WTC11 (cell line): Measurements from ENCODE around the gene DMD. TPM values are rescaled to one million over a fixed set of nuclear protein-coding genes. Genes with fewer than 3 reads are reported as not detected.
A peak's percentile ranks its signal among the peaks of the same experiment; 100 is the strongest.

Source experiments
- ATAC-seq: fragments of 200-7000 bp; cut with Tn5 transposase; 2 replicates; pipeline ENCODE4 v1.10.0; 2021; ENCODE audit warnings: mild to moderate bottlenecking, moderate library complexity
- CTCF ChIA-PET: fragments of 300-600 bp; sonication (Branson Sonifier 250); formaldehyde crosslinking; loops from one replicate; lab custom pipeline; 2021; ENCODE audit warnings: antibody characterized with exemption; lab: Charles Lee
- POLR2A ChIA-PET: fragments of 350-600 bp; sonication (Branson Sonifier 250); formaldehyde crosslinking; loops from one replicate; lab custom pipeline; 2021; ENCODE audit warnings: antibody characterized with exemption; lab: Charles Lee
- DNase-seq: peaks from one replicate; pipeline ENCODE4 v3.0.0; 2021; ENCODE audit warnings: low spot score
- H3K27ac Mint-ChIP-seq: 2 replicates; pipeline ENCODE4 v1.8.0; 2021; ENCODE audit warnings: mixed read lengths
- H3K27me3 Mint-ChIP-seq: 2 replicates; pipeline ENCODE4 v1.8.0; 2021; ENCODE audit warnings: low read depth, mild to moderate bottlenecking, moderate library complexity, mixed read lengths
- H3K36me3 Mint-ChIP-seq: 2 replicates; pipeline ENCODE4 v1.8.0; 2021; ENCODE audit warnings: mixed read lengths
- H3K4me1 Mint-ChIP-seq: 2 replicates; pipeline ENCODE4 v1.8.0; 2022; ENCODE audit warnings: mixed read lengths
- H3K4me3 Mint-ChIP-seq: 2 replicates; pipeline ENCODE4 v1.8.0; 2021; ENCODE audit warnings: mild to moderate bottlenecking, moderate library complexity, mixed read lengths
- H3K9me3 Mint-ChIP-seq: 2 replicates; pipeline ENCODE4 v1.8.0; 2021; ENCODE audit warnings: mixed read lengths
- EMX1 ChIP-seq: fragments of 250-450 bp; sonication (Bioruptor Pico); IDR thresholded peaks from 2 replicates; pipeline ENCODE4 v1.8.0; 2021; ENCODE audit warnings: mild to moderate bottlenecking
- FOXK1 ChIP-seq: sonication (generic); formaldehyde crosslinking; IDR thresholded peaks from 2 replicates; pipeline ENCODE4 v1.8.0; 2022; ENCODE audit warnings: mild to moderate bottlenecking, moderate library complexity, missing genetic modification reagents
- GABPB1 ChIP-seq: sonication (generic); formaldehyde crosslinking; IDR thresholded peaks from 2 replicates; pipeline ENCODE4 v1.8.1; 2023; ENCODE audit warnings: mild to moderate bottlenecking, missing genetic modification reagents
- GTF2I ChIP-seq: fragments of 250-450 bp; sonication (Bioruptor Pico); conservative IDR thresholded peaks from 2 replicates; pipeline ENCODE4 v1.4.0; 2021; ENCODE audit warnings: mild to moderate bottlenecking
- HMGA2 ChIP-seq: fragments of 250-450 bp; sonication (Bioruptor Pico); IDR thresholded peaks from 2 replicates; pipeline ENCODE4 v1.4.0; 2021; ENCODE audit warnings: mild to moderate bottlenecking, moderate library complexity
- NFE2L1 ChIP-seq: sonication (generic); formaldehyde crosslinking; IDR thresholded peaks from 2 replicates; pipeline ENCODE4 v1.8.1; 2023; ENCODE audit warnings: missing genetic modification reagents
- NR3C1 ChIP-seq: sonication (generic); formaldehyde crosslinking; conservative IDR thresholded peaks from 2 replicates; pipeline ENCODE4 v1.8.1; 2023; ENCODE audit warnings: low read depth, mild to moderate bottlenecking, missing genetic modification reagents
- TCF7 ChIP-seq: sonication (generic); formaldehyde crosslinking; IDR thresholded peaks from 2 replicates; pipeline ENCODE4 v1.8.0; 2022; ENCODE audit warnings: mild to moderate bottlenecking, low read depth, missing genetic modification reagents, moderate library complexity
- TP53 ChIP-seq: sonication (generic); formaldehyde crosslinking; IDR thresholded peaks from 2 replicates; pipeline ENCODE4 v1.8.1; 2023; ENCODE audit warnings: mild to moderate bottlenecking, missing genetic modification reagents
- ZNF232 ChIP-seq: sonication (generic); formaldehyde crosslinking; IDR thresholded peaks from 2 replicates; pipeline ENCODE4 v1.8.0; 2022; ENCODE audit warnings: mild to moderate bottlenecking, missing genetic modification reagents
- ZNF263 ChIP-seq: sonication (generic); formaldehyde crosslinking; IDR thresholded peaks from 2 replicates; pipeline ENCODE4 v1.8.1; 2022; ENCODE audit warnings: low read depth, mild to moderate bottlenecking, moderate library complexity, missing genetic modification reagents
- total RNA-seq: library from RNA; stranded (reverse); gene quantifications from 3 replicates; pipeline ENCODE4 v1.2.3, GENCODE V29; 2021
- TF ChIP-seq, protein P1 (sequence below): sonication (generic); formaldehyde crosslinking; IDR thresholded peaks from 2 replicates; pipeline ENCODE4 v1.8.0; 2023; ENCODE audit warnings: missing genetic modification reagents, mild to moderate bottlenecking, borderline replicate concordance
- TF ChIP-seq, protein P2 (sequence below): sonication (generic); formaldehyde crosslinking; IDR thresholded peaks from 2 replicates; pipeline ENCODE4 v1.8.1; 2022; ENCODE audit warnings: mild to moderate bottlenecking, moderate library complexity, missing genetic modification reagents

The DMD gene
- total RNA-seq, 1 experiment from 2014 or later = 9.1 TPM

DNA sequence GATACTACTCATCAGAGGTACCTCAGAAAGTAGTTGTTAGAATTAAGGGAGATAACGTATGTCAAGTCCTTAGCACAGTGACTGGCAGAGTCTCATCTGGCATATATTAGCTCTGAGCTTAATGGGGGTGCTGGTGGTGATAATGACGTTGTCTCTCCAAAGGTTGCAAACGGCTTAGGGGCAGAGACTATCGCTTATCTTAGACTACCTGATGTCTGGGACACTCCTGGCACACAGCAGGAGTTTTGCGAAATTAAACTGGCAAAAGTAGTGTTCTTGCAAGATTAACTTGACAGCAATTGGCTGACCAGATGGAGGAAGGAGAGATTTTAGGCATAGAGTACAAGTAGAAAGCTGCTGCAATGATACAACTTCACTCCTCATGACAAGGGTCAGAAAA, 1839.4 kb downstream of the DMD start:
- DNase-seq = no peak
- Mint-ChIP-seq H3K27ac (no peak overlapping the region), H3K36me3 (no peaks in the 10 kb centered on the region), H3K9me3 (peaks cover 5% of the 10 kb centered on the region), H3K27me3 (no peaks in the 10 kb centered on the region), H3K4me3 (no peak overlapping the region)
- CTCF ChIA-PET = no interaction called here
- no peak for ATAC-seq
- TF ChIP-seq NR3C1 (CRISPR knock-in tag) (no peak), ZNF263 (CRISPR knock-in tag) (no peak)
- TF ChIP-seq, all 79 proteins: peak for 0
- peaks cover 12% of the 10 kb centered on the region for H3K4me1 Mint-ChIP-seq
- POLR2A ChIA-PET = no interaction called here

DNA sequence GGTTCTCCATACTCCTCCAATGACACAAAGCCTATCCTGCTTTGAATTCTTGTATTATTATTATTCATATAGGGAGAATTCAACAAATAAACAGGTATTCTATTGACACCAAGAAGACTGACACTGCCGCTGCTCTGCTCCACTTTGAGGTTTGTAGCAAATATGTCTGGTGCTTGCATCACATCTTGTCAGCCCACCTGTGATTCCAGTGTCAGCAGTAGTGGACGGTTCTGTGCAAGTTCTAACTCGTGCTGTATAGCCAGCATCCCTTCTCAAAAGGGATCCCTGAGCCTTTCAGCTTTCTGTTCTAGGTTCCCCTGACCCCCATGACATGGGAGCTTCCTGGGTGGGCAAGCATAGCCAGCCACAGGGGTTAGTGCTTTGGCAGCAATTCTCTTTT, 1843.5 kb downstream of the DMD start:
- no peak overlapping the region for H3K4me3 Mint-ChIP-seq
- H3K27me3 Mint-ChIP-seq = no peaks in the 10 kb centered on the region
- peaks cover 5% of the 10 kb centered on the region for H3K9me3 Mint-ChIP-seq
- ATAC-seq = no peak
- no peaks in the 10 kb centered on the region for H3K36me3 Mint-ChIP-seq
- no peaks in the 10 kb centered on the region for H3K4me1 Mint-ChIP-seq
- TF ChIP-seq GTF2I (CRISPR knock-in tag) (no peak), ZNF263 (CRISPR knock-in tag) (no peak), FOXK1 (CRISPR knock-in tag) (no peak), NR3C1 (CRISPR knock-in tag) (no peak), ZNF232 (no peak), TCF7 (CRISPR knock-in tag) (no peak)
- TF ChIP-seq, protein P1, sequence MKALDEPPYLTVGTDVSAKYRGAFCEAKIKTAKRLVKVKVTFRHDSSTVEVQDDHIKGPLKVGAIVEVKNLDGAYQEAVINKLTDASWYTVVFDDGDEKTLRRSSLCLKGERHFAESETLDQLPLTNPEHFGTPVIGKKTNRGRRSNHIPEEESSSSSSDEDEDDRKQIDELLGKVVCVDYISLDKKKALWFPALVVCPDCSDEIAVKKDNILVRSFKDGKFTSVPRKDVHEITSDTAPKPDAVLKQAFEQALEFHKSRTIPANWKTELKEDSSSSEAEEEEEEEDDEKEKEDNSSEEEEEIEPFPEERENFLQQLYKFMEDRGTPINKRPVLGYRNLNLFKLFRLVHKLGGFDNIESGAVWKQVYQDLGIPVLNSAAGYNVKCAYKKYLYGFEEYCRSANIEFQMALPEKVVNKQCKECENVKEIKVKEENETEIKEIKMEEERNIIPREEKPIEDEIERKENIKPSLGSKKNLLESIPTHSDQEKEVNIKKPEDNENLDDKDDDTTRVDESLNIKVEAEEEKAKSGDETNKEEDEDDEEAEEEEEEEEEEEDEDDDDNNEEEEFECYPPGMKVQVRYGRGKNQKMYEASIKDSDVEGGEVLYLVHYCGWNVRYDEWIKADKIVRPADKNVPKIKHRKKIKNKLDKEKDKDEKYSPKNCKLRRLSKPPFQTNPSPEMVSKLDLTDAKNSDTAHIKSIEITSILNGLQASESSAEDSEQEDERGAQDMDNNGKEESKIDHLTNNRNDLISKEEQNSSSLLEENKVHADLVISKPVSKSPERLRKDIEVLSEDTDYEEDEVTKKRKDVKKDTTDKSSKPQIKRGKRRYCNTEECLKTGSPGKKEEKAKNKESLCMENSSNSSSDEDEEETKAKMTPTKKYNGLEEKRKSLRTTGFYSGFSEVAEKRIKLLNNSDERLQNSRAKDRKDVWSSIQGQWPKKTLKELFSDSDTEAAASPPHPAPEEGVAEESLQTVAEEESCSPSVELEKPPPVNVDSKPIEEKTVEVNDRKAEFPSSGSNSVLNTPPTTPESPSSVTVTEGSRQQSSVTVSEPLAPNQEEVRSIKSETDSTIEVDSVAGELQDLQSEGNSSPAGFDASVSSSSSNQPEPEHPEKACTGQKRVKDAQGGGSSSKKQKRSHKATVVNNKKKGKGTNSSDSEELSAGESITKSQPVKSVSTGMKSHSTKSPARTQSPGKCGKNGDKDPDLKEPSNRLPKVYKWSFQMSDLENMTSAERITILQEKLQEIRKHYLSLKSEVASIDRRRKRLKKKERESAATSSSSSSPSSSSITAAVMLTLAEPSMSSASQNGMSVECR (CRISPR knock-in tag) = no peak
- TF ChIP-seq, all 79 proteins: peak for 0
- ChIA-PET CTCF (no interaction called here), POLR2A (no interaction called here)
- no peak for DNase-seq
- no peak overlapping the region for H3K27ac Mint-ChIP-seq

DNA sequence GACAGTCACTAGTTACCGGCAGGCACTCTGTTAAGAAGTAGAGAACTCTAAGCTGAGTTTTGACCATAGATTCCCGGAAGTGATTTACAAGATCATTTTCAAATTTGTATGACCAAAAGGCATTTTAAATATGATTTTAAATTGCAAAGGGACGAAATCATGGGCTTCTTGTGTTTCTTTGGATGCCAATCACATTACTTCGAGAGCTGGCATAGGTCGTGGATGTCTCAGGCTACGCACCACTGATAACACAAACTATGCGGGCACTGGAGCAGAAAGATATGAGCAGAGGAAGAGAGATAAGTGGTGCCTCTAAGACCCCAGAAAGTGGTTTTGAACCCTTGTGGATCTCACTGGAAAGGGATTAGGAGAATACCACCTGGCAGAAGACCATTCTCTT, 1845.3 kb downstream of the DMD start:
- no peaks in the 10 kb centered on the region for H3K36me3 Mint-ChIP-seq
- H3K9me3 Mint-ChIP-seq = peaks cover 5% of the 10 kb centered on the region
- no peaks in the 10 kb centered on the region for H3K27me3 Mint-ChIP-seq
- ATAC-seq (no peak), DNase-seq (no peak)
- POLR2A ChIA-PET = no interaction called here
- CTCF ChIA-PET = no interaction called here
- TF ChIP-seq NFE2L1 (CRISPR knock-in tag) (no peak), TP53 (CRISPR knock-in tag) (no peak)
- TF ChIP-seq, protein P2, sequence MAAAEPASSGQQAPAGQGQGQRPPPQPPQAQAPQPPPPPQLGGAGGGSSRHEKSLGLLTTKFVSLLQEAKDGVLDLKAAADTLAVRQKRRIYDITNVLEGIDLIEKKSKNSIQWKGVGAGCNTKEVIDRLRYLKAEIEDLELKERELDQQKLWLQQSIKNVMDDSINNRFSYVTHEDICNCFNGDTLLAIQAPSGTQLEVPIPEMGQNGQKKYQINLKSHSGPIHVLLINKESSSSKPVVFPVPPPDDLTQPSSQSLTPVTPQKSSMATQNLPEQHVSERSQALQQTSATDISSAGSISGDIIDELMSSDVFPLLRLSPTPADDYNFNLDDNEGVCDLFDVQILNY (CRISPR knock-in tag) = no peak
- no peaks in the 10 kb centered on the region for H3K4me1 Mint-ChIP-seq
- H3K27ac Mint-ChIP-seq = no peak overlapping the region
- H3K4me3 Mint-ChIP-seq = no peak overlapping the region

DNA sequence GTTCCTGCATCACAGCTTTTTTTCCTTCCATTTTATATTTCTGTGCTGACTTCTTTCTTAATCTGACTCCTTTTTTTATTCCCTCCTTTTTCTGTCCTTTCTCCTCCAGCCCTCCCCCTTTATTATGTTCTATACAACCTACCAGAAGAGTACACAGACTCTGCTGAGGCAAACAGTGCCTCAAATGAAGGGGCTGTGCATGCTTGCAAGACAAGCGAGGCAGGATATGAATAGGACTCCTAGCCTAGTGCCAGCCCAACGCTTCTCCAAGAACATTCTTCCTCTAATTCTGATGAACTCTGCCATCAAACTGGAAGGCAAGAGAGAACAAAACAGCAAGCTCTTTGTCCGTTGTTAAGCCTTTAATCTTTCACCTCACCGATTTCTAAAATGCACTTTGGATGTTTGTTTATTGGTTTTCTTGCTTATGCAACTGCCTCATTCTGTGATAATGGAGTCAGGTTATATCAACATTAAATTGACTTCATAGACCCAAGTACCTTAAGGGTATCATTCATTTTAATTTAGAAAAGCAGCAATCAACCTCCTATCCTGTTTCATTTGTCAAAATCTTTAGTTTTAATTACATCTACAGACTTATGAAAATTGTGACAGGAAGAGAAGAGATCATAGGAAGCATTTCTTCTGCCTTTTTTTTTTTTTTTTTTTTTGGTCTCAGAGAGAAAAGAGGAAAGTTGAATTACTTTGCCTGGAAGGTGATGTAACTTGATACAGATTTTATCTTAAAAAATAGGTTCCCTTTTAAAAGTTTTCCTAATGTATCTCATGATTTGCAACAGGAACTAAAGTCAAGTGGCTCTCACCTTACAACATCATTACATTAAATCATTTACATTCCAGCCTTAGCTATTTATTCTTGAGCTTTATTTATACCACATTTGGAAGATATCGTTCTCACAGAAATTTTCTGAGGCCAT, 1854.8 kb downstream of the DMD start:
- Mint-ChIP-seq H3K36me3 (no peaks in the 10 kb centered on the region), H3K4me1 (peaks cover 28% of the 10 kb centered on the region), H3K4me3 (no peak overlapping the region), H3K27me3 (no peaks in the 10 kb centered on the region), H3K9me3 (no peaks in the 10 kb centered on the region), H3K27ac (no peak overlapping the region; the same call in 1 of the 2 replicates)
- ChIA-PET CTCF (no interaction called here), POLR2A (no interaction called here)
- ATAC-seq = no peak
- 0 out of 2 replicates have a peak, but pooled peaks have one; percentile 13 for TF ChIP-seq GABPB1 (CRISPR knock-in tag)
- TF ChIP-seq EMX1 = no peak
- TF ChIP-seq HMGA2 (CRISPR knock-in tag) = no peak
- no peak for DNase-seq
